ENCODE data around the gene NR1D1.

- TF ChIP-seq CTCF (IDR thresholded peaks at IDR 0.05) (peak in 1 of 3 donors; percentile 14), POLR2A (IDR thresholded peaks at IDR 0.05) (peak; percentile 89)
These were observed 1.4 kb downstream of the NR1D1 start for GRCh38 chr17:40098846-40099618.
